Anterior cingulate cortex (tissue), 58 donors: ENCODE results near the gene CST1.
"Not testable (repeated sequence)": the region's sequence is repeated elsewhere in the genome, so short reads cannot be mapped to it uniquely, and the experiment has no call there.

Source experiments
- DNase-seq, 58 donors: peaks; one replicate each; lab custom pipeline; 2025; lab: John Stamatoyannopoulos, UW

CST1 gene

GRCh38 chr20:23719351-23719750 lies 31.4 kb downstream of the CST1 start:
- DNase-seq, result not testable (repeated sequence)

DNA sequence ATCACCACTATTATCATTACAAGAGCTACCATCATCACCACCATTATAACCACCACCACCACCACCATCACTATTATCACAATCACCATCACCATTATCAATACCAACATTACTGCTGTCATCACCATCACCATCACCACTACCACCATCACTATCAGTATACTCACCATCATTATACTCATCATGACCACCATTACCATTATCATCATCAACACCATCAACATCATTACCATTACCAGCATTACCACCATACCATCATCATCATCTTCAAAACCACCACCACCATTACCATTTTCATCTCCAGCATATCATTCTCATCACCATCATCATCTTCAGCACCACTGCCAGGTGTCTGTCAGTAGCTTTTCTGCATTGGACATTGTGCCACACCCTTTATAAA lies 39.0 kb downstream of the CST1 start:
- DNase-seq, result not testable (repeated sequence)

GRCh38 chr20:23710771-23711170 lies 40.0 kb downstream of the CST1 start:
- DNase-seq, result no peak

GRCh38 chr20:23705895-23706294 lies 44.8 kb downstream of the CST1 start:
- no peak for DNase-seq

GRCh38 chr20:23702021-23702420 lies 48.7 kb downstream of the CST1 start:
- no peak for DNase-seq

- no peak for DNase-seq
Observed at GRCh38 chr20:23700931-23701330, 49.8 kb downstream of the CST1 start.

DNA sequence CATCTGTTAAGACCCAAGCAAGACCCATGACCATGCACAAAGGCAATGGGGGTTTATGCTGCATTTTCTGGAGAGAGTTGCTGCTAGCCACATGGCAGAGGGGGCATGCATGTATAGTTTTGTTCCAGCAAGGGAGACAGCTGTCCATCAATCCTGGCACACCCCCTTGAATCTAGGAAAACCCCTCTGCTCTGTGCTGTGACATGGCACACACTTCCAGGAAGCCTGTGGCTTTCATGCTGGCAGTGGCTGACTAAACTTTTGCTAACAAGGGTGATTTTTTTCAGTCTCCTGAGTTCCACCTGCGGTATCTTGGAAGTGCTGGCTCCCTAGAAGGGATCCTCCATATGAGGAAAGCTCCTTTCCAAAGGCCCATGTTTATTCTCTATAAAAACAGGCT lies 52.8 kb downstream of the CST1 start:
- no peak for DNase-seq
